Measurements from ENCODE around the gene ADCY10.
"Not testable (repeated sequence)": the region's sequence is repeated elsewhere in the genome, so short reads cannot be mapped to it uniquely, and the experiment has no call there.

The ADCY10 gene

GRCh38 chr1:167926486-167926997, 12.6 kb upstream of the ADCY10 start:
- DNase-seq (ENCODE audit: low spot score) (peak; percentile 40), FAIRE-seq (no peak)

- DNase-seq (ENCODE audit: low spot score) (no peak), FAIRE-seq (no peak)
Measured at GRCh38 chr1:167924543-167925231, 10.8 kb upstream of the ADCY10 start.

GRCh38 chr1:167924102-167924501, 10.2 kb upstream of the ADCY10 start:
- FAIRE-seq: no peak
- DNase-seq (ENCODE audit: low spot score): no peak

- FAIRE-seq (no peak), DNase-seq (ENCODE audit: low spot score) (no peak)
Measured at GRCh38 chr1:167923324-167924056, 9.6 kb upstream of the ADCY10 start.

GRCh38 chr1:167922611-167923074, 8.7 kb upstream of the ADCY10 start:
- DNase-seq (ENCODE audit: low spot score) (no peak), FAIRE-seq (peak; percentile 63)

GRCh38 chr1:167922023-167922422, 8.1 kb upstream of the ADCY10 start:
- no peak for DNase-seq (ENCODE audit: low spot score)
- FAIRE-seq: no peak

GRCh38 chr1:167916766-167917511, 3.0 kb upstream of the ADCY10 start:
- no peak for FAIRE-seq

GRCh38 chr1:167915569-167915968, 1.6 kb upstream of the ADCY10 start:
- no peak for DNase-seq (ENCODE audit: low spot score)
- no peak for FAIRE-seq

More at GRCh38 chr1:167916766-167917511, 3.0 kb upstream of the ADCY10 start:
- no peak for DNase-seq (ENCODE audit: low spot score)

- FAIRE-seq (no peak), DNase-seq (ENCODE audit: low spot score) (no peak)
Measured at GRCh38 chr1:167912294-167912693, 1.6 kb downstream of the ADCY10 start.

- DNase-seq (ENCODE audit: low spot score) (no peak), FAIRE-seq (no peak)
Measured at GRCh38 chr1:167911413-167911812, 2.5 kb downstream of the ADCY10 start.

- FAIRE-seq (no peak), DNase-seq (ENCODE audit: low spot score) (no peak)
Measured at GRCh38 chr1:167910530-167910929, 3.4 kb downstream of the ADCY10 start.

- peak; percentile 40 for DNase-seq (ENCODE audit: low spot score)
Measured at GRCh38 chr1:167909691-167910180, 4.2 kb downstream of the ADCY10 start.

GRCh38 chr1:167905671-167906070, 8.3 kb downstream of the ADCY10 start:
- FAIRE-seq: no peak
- no peak for DNase-seq (ENCODE audit: low spot score)

More at GRCh38 chr1:167909691-167910180, 4.2 kb downstream of the ADCY10 start:
- FAIRE-seq: no peak

- FAIRE-seq: no peak
- no peak for DNase-seq (ENCODE audit: low spot score)
Measured at GRCh38 chr1:167905182-167905581, 8.8 kb downstream of the ADCY10 start.

GRCh38 chr1:167904652-167905130, 9.2 kb downstream of the ADCY10 start:
- DNase-seq (ENCODE audit: low spot score): peak; percentile 46

GRCh38 chr1:167900907-167901306, 13.0 kb downstream of the ADCY10 start:
- no peak for FAIRE-seq

More at GRCh38 chr1:167904652-167905130, 9.2 kb downstream of the ADCY10 start:
- FAIRE-seq: no peak

GRCh38 chr1:167899253-167899681, 14.7 kb downstream of the ADCY10 start:
- DNase-seq (ENCODE audit: low spot score): no peak
- FAIRE-seq: no peak

More at GRCh38 chr1:167900907-167901306, 13.0 kb downstream of the ADCY10 start:
- no peak for DNase-seq (ENCODE audit: low spot score)

- no peak for FAIRE-seq
- no peak for DNase-seq (ENCODE audit: low spot score)
Measured at GRCh38 chr1:167898578-167899222, 15.2 kb downstream of the ADCY10 start.

- DNase-seq (ENCODE audit: low spot score) (no peak), FAIRE-seq (no peak)
Measured at GRCh38 chr1:167893798-167894197, 20.1 kb downstream of the ADCY10 start.

- DNase-seq (ENCODE audit: low spot score): no peak
- FAIRE-seq: no peak
Measured at GRCh38 chr1:167890400-167890799, 23.5 kb downstream of the ADCY10 start.

- not testable (repeated sequence) for FAIRE-seq; DNase-seq (ENCODE audit: low spot score)
Measured at GRCh38 chr1:167887187-167887586, 26.7 kb downstream of the ADCY10 start.
